Measurements from ENCODE around the gene CD68. TPM values are rescaled to one million over a fixed set of nuclear protein-coding genes. Genes with fewer than 3 reads are reported as not detected.
A peak's percentile ranks its signal among the peaks of the same experiment; 100 is the strongest.

The CD68 gene
- total RNA-seq, 2 experiments from 2014 or later = 0.33 to 0.95 TPM

DNA sequence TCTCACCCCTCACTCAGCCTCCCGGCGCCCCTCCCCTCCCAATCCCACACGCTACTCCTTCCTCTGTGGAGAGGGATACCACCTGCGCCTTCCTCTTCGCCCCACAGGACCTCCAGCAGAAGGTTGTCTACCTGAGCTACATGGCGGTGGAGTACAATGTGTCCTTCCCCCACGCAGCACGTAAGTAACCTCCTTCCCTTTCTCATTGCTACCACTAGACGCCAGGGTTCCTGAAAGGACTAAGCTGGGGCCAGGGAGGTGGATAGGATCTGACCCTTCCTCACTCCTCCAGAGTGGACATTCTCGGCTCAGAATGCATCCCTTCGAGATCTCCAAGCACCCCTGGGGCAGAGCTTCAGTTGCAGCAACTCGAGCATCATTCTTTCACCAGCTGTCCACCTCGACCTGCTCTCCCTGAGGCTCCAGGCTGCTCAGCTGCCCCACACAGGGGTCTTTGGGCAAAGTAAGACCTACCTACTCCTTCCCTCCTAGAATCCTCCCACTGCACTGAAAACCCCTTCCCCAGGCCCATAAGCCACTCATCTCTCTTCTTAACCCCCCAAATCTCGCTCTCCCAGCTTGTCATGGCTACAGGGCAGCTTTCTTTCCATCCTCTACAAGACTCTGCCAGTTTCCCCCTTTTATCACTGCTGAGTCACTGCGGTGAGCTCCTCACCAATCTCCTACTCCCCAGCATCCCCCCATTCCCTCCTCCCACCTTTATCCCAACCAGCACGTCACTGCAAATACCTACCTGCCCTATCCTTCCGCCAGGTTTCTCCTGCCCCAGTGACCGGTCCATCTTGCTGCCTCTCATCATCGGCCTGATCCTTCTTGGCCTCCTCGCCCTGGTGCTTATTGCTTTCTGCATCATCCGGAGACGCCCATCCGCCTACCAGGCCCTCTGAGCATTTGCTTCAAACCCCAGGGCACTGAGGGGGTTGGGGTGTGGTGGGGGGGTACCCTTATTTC, 1.5 kb downstream of the CD68 start:
- Histone ChIP-seq H3K9me3 (ENCODE audit: control insufficient read depth in 1 of 2, insufficient read depth in 1 of 2, low read length in 2 of 2) (peaks cover 0 to 5% of the 10 kb centered on the region in 2 experiments), H3K4me3 (ENCODE audit: low read length) (peak overlapping the region; percentile 41), H3K27me3 (ENCODE audit: control insufficient read depth in 1 of 2, insufficient read depth in 2 of 2, low read length in 2 of 2) (no peaks in the 10 kb centered on the region), H3K27ac (ENCODE audit: low read depth in 1 of 2, low read length in 2 of 2) (peak overlapping the region; percentile 4 to 67), H3K36me3 (ENCODE audit: insufficient read depth, low read length) (peaks cover 40% of the 10 kb centered on the region), H3K4me1 (ENCODE audit: insufficient read depth, low read length) (peaks cover 78% of the 10 kb centered on the region)
- no peak for ATAC-seq (ENCODE audit: poor library complexity)
- intact Hi-C loops (cut with DNase I, micrococcal nuclease) = loop anchor here (5.0 to 10.0 kb wide), 2 partner anchors 106 to 536 kb away; partner anchors contain the start of genes SLC16A11 (in 1 of the 2), TP53 (in 1 of the 2) and WRAP53 (in 1 of the 2)
- peak overlapping the region; percentile 55 for H3K4me3 Mint-ChIP-seq
- ChIA-PET POLR2A (interaction anchor here (0.9 to 2.6 kb wide), 4 partner anchors 20 to 106 kb away, joined by 3 to 14 read pairs (median 4); partner anchors contain the start of genes TP53 and ZBTB4), CTCF (interaction anchor here (0.8 to 1.6 kb wide), 2 partner anchors 8 to 107 kb away, joined by 3 read pairs; no protein-coding TSS in a partner anchor)
- TF ChIP-seq CTCF (IDR thresholded peaks at IDR 0.05) = no peak
- H3K27ac Mint-ChIP-seq = peak overlapping the region; percentile 79
- DNase-seq = peak in 1 of 14 experiments; percentile 37
- peaks cover 66% of the 10 kb centered on the region for H3K36me3 Mint-ChIP-seq (ENCODE audit: low read depth)
- H3K9me3 Mint-ChIP-seq = no peaks in the 10 kb centered on the region
- H3K27me3 Mint-ChIP-seq = no peaks in the 10 kb centered on the region
- H3K4me1 Mint-ChIP-seq (ENCODE audit: low read depth) = peaks cover 75% of the 10 kb centered on the region

- Mint-ChIP-seq H3K4me1 (ENCODE audit: low read depth) (peaks cover 61% of the 10 kb centered on the region), H3K9me3 (no peaks in the 10 kb centered on the region), H3K27ac (peak overlapping the region; percentile 98), H3K4me3 (peak overlapping the region; percentile 42), H3K36me3 (ENCODE audit: low read depth) (peaks cover 54% of the 10 kb centered on the region), H3K27me3 (no peaks in the 10 kb centered on the region)
- Histone ChIP-seq H3K4me1 (ENCODE audit: insufficient read depth, low read length) (peaks cover 64% of the 10 kb centered on the region), H3K36me3 (ENCODE audit: insufficient read depth, low read length) (peaks cover 34% of the 10 kb centered on the region), H3K27ac (ENCODE audit: low read depth in 1 of 2, low read length in 2 of 2) (peak overlapping the region in 1 of 2 donors; percentile 98), H3K4me3 (ENCODE audit: low read length) (peak overlapping the region; percentile 86), H3K27me3 (ENCODE audit: control insufficient read depth in 1 of 2, insufficient read depth in 2 of 2, low read length in 2 of 2) (no peaks in the 10 kb centered on the region), H3K9me3 (ENCODE audit: control insufficient read depth in 1 of 2, insufficient read depth in 1 of 2, low read length in 2 of 2) (peaks cover 0 to 5% of the 10 kb centered on the region in 2 experiments)
- no peak for TF ChIP-seq CTCF (IDR thresholded peaks at IDR 0.05)
- ChIA-PET POLR2A (interaction anchor here (0.9 to 3.4 kb wide), 22 partner anchors 9 to 536 kb away, joined by 3 to 143 read pairs (median 8); partner anchors contain the start of genes ACAP1, ATP1B2, FXR2 and GABARAP), CTCF (interaction anchor here (1.4 to 4.3 kb wide), 3 partner anchors 22 to 227 kb away, joined by 4 to 21 read pairs (median 15); partner anchors contain the start of genes SENP3, TP53 and WRAP53)
- intact Hi-C loops (cut with DNase I, micrococcal nuclease) = loop anchor here (1.0 to 10.0 kb wide), 4 partner anchors 8 to 538 kb away; partner anchors contain the start of genes SLC16A11 (in 1 of the 2), TP53 (in 1 of the 2) and WRAP53 (in 1 of the 2)
- ATAC-seq (ENCODE audit: poor library complexity) (no peak), DNase-seq (peak in 1 of 14 experiments; percentile 55)
Measured at GRCh38 chr17:7582396-7583252, 3.2 kb downstream of the CD68 start.

Measured in CD4-positive, alpha-beta T cell (primary cell).